B cell (primary cell): ENCODE results near the gene TRAPPC1. TPM values are rescaled to one million over a fixed set of nuclear protein-coding genes. Genes with fewer than 3 reads are reported as not detected.

ENCODE experiments used
- ATAC-seq: fragments of 200-7000 bp; cut with Tn5 transposase; one replicate; pipeline ENCODE4 v1.10.0; 2021; ENCODE audit warnings: low read depth, mild to moderate bottlenecking, moderate number of reproducible peaks, moderate library complexity
- CTCF ChIA-PET: fragments of 350-600 bp; sonication (Branson Sonifier 250); formaldehyde crosslinking; loops from one replicate; lab custom pipeline; 2021; ENCODE audit warnings: antibody characterized with exemption, inconsistent platforms; lab: Charles Lee
- POLR2A ChIA-PET: fragments of 350-600 bp; sonication (Branson Sonifier 250); formaldehyde crosslinking; loops from one replicate; lab custom pipeline; 2021; ENCODE audit warnings: antibody characterized with exemption; lab: Charles Lee
- DNase-seq: peaks from one replicate; pipeline ENCODE4 v3.0.0; 2013
- H2AFZ ChIP-seq: 2 replicates; pipeline ENCODE4 v1.6.1; 2012; ENCODE audit warnings: mild to moderate bottlenecking, low read depth, low read length; ENCODE audit not compliant: insufficient read depth, poor library complexity, severe bottlenecking
- H3K27ac ChIP-seq, 2 donors: 1 replicate in 1 of 2; 2 replicates in 1 of 2; pipeline ENCODE4 v1.5.1; 2012 to 2013; ENCODE audit warnings: low read length in 2 of 2, mild to moderate bottlenecking in 2 of 2, moderate library complexity in 1 of 2
- H3K27me3 ChIP-seq, 4 experiments: fragments of 200-600 bp in 1 of 4; sonication (generic) in 1 of 4; replicated peaks in 1 of 4; 1 replicate in 2 of 4; 2 replicates in 2 of 4; pipeline versions ENCODE4 v1.6.1 to v1.7.0; 2013 to 2016; ENCODE audit warnings: low read length in 3 of 4, mild to moderate bottlenecking in 2 of 4, mixed read lengths in 1 of 4, moderate library complexity in 1 of 4; ENCODE audit not compliant: insufficient read depth in 4 of 4, control insufficient read depth in 3 of 4; ENCODE audit errors: control extremely low read depth in 1 of 4
- H3K36me3 ChIP-seq, 2 experiments: replicated peaks in 1 of 2; 1 replicate in 1 of 2; 2 replicates in 1 of 2; pipeline versions ENCODE4 v1.6.1 to v1.7.1; 2013; ENCODE audit warnings: low read length in 1 of 2; ENCODE audit not compliant: insufficient read depth in 2 of 2, control insufficient read depth in 1 of 2; ENCODE audit errors: control extremely low read depth in 1 of 2, extremely low read depth in 1 of 2
- H3K4me1 ChIP-seq, 2 donors: fragments of 200-600 bp in 1 of 2; sonication (generic) in 1 of 2; 1 replicate in 1 of 2; 2 replicates in 1 of 2; pipeline versions ENCODE4 v1.5.1 to v1.6.1; 2013 to 2017; ENCODE audit warnings: low read length in 2 of 2; ENCODE audit not compliant: control insufficient read depth in 2 of 2, insufficient read depth in 2 of 2
- H3K4me2 ChIP-seq: replicated peaks from 2 replicates; pipeline ENCODE3; 2012; ENCODE audit warnings: mild to moderate bottlenecking, low read depth, low read length; ENCODE audit not compliant: poor library complexity, severe bottlenecking
- H3K4me3 ChIP-seq, 5 experiments: fragments of 200-600 bp in 1 of 5; sonication (generic) in 1 of 5; 1 replicate in 3 of 5; 2 replicates in 2 of 5; pipeline versions ENCODE4 v1.5.1 to v1.7.0; 2011 to 2016; ENCODE audit warnings: low read length in 4 of 5, mild to moderate bottlenecking in 4 of 5, low read depth in 2 of 5, control low read depth in 1 of 5, moderate library complexity in 1 of 5; ENCODE audit not compliant: insufficient read depth in 1 of 5; ENCODE audit errors: control extremely low read depth in 1 of 5, extremely low read depth in 1 of 5
- H3K79me2 ChIP-seq: fragments of 200-600 bp; sonication (generic); one replicate; pipeline ENCODE4 v1.6.0; 2016; ENCODE audit warnings: low read length; ENCODE audit not compliant: control insufficient read depth, insufficient read depth
- H3K9ac ChIP-seq: fragments of 200-600 bp; sonication (generic); 2 replicates; pipeline ENCODE4 v1.6.1; 2017; ENCODE audit warnings: mild to moderate bottlenecking, low read length, moderate library complexity
- H3K9me3 ChIP-seq, 3 donors: one replicate each; pipeline versions ENCODE4 v1.6.1 to v1.7.1; 2013; ENCODE audit warnings: low read length in 2 of 3; ENCODE audit not compliant: control insufficient read depth in 2 of 3, insufficient read depth in 1 of 3; ENCODE audit errors: control extremely low read depth in 1 of 3
- H4K20me1 ChIP-seq: 2 replicates; pipeline ENCODE4 v1.6.0; 2012; ENCODE audit warnings: mild to moderate bottlenecking, low read length; ENCODE audit not compliant: insufficient read depth, control insufficient read depth, poor library complexity, severe bottlenecking
- H3K27ac Mint-ChIP-seq: one replicate; pipeline ENCODE4 v1.8.0; 2021; ENCODE audit warnings: mixed read lengths
- H3K27me3 Mint-ChIP-seq: one replicate; pipeline ENCODE4 v1.8.0; 2021; ENCODE audit warnings: mixed read lengths
- H3K4me1 Mint-ChIP-seq: one replicate; pipeline ENCODE4 v1.8.0; 2021; ENCODE audit warnings: mixed read lengths
- H3K4me3 Mint-ChIP-seq: one replicate; pipeline ENCODE4 v1.8.0; 2021; ENCODE audit warnings: mixed read lengths
- H3K9me3 Mint-ChIP-seq: one replicate; pipeline ENCODE4 v1.8.0; 2022; ENCODE audit warnings: mixed read lengths; ENCODE audit not compliant: insufficient read depth
- EZH2 ChIP-seq: IDR thresholded peaks from 2 replicates; pipeline ENCODE4 v1.6.1; 2012; ENCODE audit warnings: borderline replicate concordance, low read depth, mild to moderate bottlenecking, moderate library complexity, low read length; ENCODE audit not compliant: insufficient read depth, poor library complexity, severe bottlenecking
- WGBS: methylation state at CpG from one replicate; pipeline ENCODE4 v1.1.5; 2013; ENCODE audit warnings: missing lambda C conversion rate; ENCODE audit not compliant: insufficient coverage; 5-methylcytosine and 5-hydroxymethylcytosine counted together
- intact Hi-C: fragments of 100-400 bp; cut with micrococcal nuclease; formaldehyde crosslinking; loops from one replicate; pipeline ENCODE4 v1.10.0; 2022
- polyA plus RNA-seq: library from polyadenylated mRNA; depleted of rRNA; stranded (reverse); fragments of >200 nt; gene quantifications from 2 replicates; pipeline ENCODE4 v1.2.3, GENCODE V29; 2012
- total RNA-seq, 2 donors: library from RNA; stranded (reverse); fragments of 120-200 nt in 1 of 2; gene quantifications; 1 replicate in 1 of 2; 2 replicates in 1 of 2; pipeline versions ENCODE4 v1.2.3 to v1.2.4, GENCODE V29; 2013 to 2022
- TF ChIP-seq, protein P1 (sequence below): fragments of 200-600 bp; IDR thresholded peaks from one replicate; pipeline ENCODE4 v1.8.0; 2022; ENCODE audit warnings: antibody characterized with exemption, mild to moderate bottlenecking

Gene TRAPPC1
- total and polyA plus RNA-seq, 2 donors (not counting 1 experiment from before 2014, with no cell fraction given), result 118 to 173 TPM

- Histone ChIP-seq H3K9ac (peak overlapping the region; percentile 68), H3K4me1 (peaks cover 40 to 54% of the 10 kb centered on the region in 2 donors), H4K20me1 (no peaks in the 10 kb centered on the region), H3K27me3 (no peaks in the 10 kb centered on the region), H3K79me2 (peaks cover 17% of the 10 kb centered on the region), H3K27ac (peak overlapping the region in 1 of 2 donors; percentile 33), H3K4me2 (peak overlapping the region; percentile 86), H3K36me3 (no peaks in the 10 kb centered on the region), H2AFZ (peak overlapping the region; percentile 43), H3K9me3 (no peaks in the 10 kb centered on the region), H3K4me3 (peak overlapping the region in 4 of 5 experiments; percentile 65 to 81 (median 76))
- DNase-seq (peak; percentile 64), ATAC-seq (peak; percentile 1)
- ChIA-PET CTCF (interaction anchor here (1.0 kb wide), 1 partner anchor 27 kb away, joined by 3 read pairs; the partner anchor contains the start of genes CYB5D1 and NAA38), POLR2A (interaction anchor here (0.7 to 1.3 kb wide), 3 partner anchors 28 to 51 kb away, joined by 3 to 4 read pairs (median 3); partner anchors contain the start of gene NAA38)
- no peak for TF ChIP-seq EZH2
- TF ChIP-seq, protein P1, sequence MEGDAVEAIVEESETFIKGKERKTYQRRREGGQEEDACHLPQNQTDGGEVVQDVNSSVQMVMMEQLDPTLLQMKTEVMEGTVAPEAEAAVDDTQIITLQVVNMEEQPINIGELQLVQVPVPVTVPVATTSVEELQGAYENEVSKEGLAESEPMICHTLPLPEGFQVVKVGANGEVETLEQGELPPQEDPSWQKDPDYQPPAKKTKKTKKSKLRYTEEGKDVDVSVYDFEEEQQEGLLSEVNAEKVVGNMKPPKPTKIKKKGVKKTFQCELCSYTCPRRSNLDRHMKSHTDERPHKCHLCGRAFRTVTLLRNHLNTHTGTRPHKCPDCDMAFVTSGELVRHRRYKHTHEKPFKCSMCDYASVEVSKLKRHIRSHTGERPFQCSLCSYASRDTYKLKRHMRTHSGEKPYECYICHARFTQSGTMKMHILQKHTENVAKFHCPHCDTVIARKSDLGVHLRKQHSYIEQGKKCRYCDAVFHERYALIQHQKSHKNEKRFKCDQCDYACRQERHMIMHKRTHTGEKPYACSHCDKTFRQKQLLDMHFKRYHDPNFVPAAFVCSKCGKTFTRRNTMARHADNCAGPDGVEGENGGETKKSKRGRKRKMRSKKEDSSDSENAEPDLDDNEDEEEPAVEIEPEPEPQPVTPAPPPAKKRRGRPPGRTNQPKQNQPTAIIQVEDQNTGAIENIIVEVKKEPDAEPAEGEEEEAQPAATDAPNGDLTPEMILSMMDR, result no peak
- Mint-ChIP-seq H3K27me3 (no peaks in the 10 kb centered on the region), H3K4me1 (peaks cover 3% of the 10 kb centered on the region), H3K4me3 (peak overlapping the region; percentile 75), H3K9me3 (no peaks in the 10 kb centered on the region), H3K27ac (peak overlapping the region; percentile 78)
- intact Hi-C loops, result loop anchor here (10.0 kb wide), 1 partner anchor 140 kb away; no protein-coding TSS in a partner anchor
- under 1% methylated on average over 39 of the region's 100 CpGs for WGBS
These were observed 47.0 kb downstream of the TRAPPC1 start for GRCh38 chr17:7884581-7885366.
